GM21619 (cell line): ENCODE data around the gene NGFR.
"Not testable (repeated sequence)": the region's sequence is repeated elsewhere in the genome, so short reads cannot be mapped to it uniquely, and the experiment has no call there.

Experiments
- ATAC-seq: cut with Tn5 transposase; IDR thresholded peaks from one replicate; pipeline ENCODE4 v1.9.1; 2021; ENCODE audit not compliant: unreplicated experiment

NGFR gene

GRCh38 chr17:49494399-49494985 is 601 bp upstream of the NGFR start:
- no peak for ATAC-seq

- ATAC-seq = no peak
These were observed 719 bp downstream of the NGFR start for GRCh38 chr17:49495842-49496182.

GRCh38 chr17:49496183-49496866 is 1.2 kb downstream of the NGFR start:
- no peak for ATAC-seq

GRCh38 chr17:49496867-49497147 is 1.7 kb downstream of the NGFR start:
- no peak for ATAC-seq

- ATAC-seq = no peak
These were observed 2.3 kb downstream of the NGFR start for GRCh38 chr17:49497148-49498028.

GRCh38 chr17:49498029-49498615 is 3.0 kb downstream of the NGFR start:
- ATAC-seq = no peak

- no peak for ATAC-seq
These were observed 6.4 kb downstream of the NGFR start for GRCh38 chr17:49501496-49501895.

- ATAC-seq = no peak
These were observed 7.2 kb downstream of the NGFR start for GRCh38 chr17:49502254-49502653.

GRCh38 chr17:49502680-49503079 is 7.6 kb downstream of the NGFR start:
- ATAC-seq = not testable (repeated sequence)

GRCh38 chr17:49504369-49504768 is 9.3 kb downstream of the NGFR start:
- ATAC-seq = no peak

- no peak for ATAC-seq
These were observed 10.8 kb downstream of the NGFR start for GRCh38 chr17:49505854-49506253.

- no peak for ATAC-seq
These were observed 11.2 kb downstream of the NGFR start for GRCh38 chr17:49506282-49506681.

GRCh38 chr17:49508061-49508865 is 13.2 kb downstream of the NGFR start:
- ATAC-seq = no peak

GRCh38 chr17:49508866-49509587 is 13.9 kb downstream of the NGFR start:
- ATAC-seq = no peak

GRCh38 chr17:49509588-49509917 is 14.5 kb downstream of the NGFR start:
- no peak for ATAC-seq

- no peak for ATAC-seq
These were observed 15.1 kb downstream of the NGFR start for GRCh38 chr17:49510059-49510719.

GRCh38 chr17:49510720-49511110 is 15.6 kb downstream of the NGFR start:
- ATAC-seq = no peak

GRCh38 chr17:49511810-49512209 is 16.7 kb downstream of the NGFR start:
- ATAC-seq = no peak

GRCh38 chr17:49512296-49513043 is 17.4 kb downstream of the NGFR start:
- no peak for ATAC-seq
